Upper lobe of right lung (tissue), 1 donor: ENCODE measurements around the gene C19orf81. TPM values are rescaled to one million over a fixed set of nuclear protein-coding genes. Genes with fewer than 3 reads are reported as not detected.

Experiments
- ATAC-seq: fragments of 200-7000 bp; cut with Tn5 transposase; one replicate; pipeline ENCODE4 v1.9.1; 2020; ENCODE audit warnings: mild to moderate bottlenecking, moderate library complexity
- DNase-seq: peaks from one replicate; pipeline ENCODE4 v3.0.0-alpha.2; 2020
- H3K27ac ChIP-seq: fragments of 200-600 bp; one replicate; pipeline ENCODE4 v1.8.0; 2022
- H3K27me3 ChIP-seq: fragments of 200-600 bp; one replicate; pipeline ENCODE4 v1.8.0; 2022; ENCODE audit warnings: mild to moderate bottlenecking
- H3K36me3 ChIP-seq: fragments of 200-600 bp; one replicate; pipeline ENCODE4 v1.8.0; 2022
- H3K4me1 ChIP-seq: fragments of 200-600 bp; one replicate; pipeline ENCODE4 v1.8.0; 2022
- H3K4me3 ChIP-seq: fragments of 200-600 bp; one replicate; pipeline ENCODE4 v1.8.0; 2022; ENCODE audit warnings: mild to moderate bottlenecking
- H3K9me3 ChIP-seq: fragments of 200-600 bp; one replicate; pipeline ENCODE4 v1.8.0; 2022
- CTCF ChIP-seq: fragments of 200-600 bp; IDR thresholded peaks from one replicate; pipeline ENCODE4 v1.8.0; 2022; ENCODE audit warnings: antibody characterized with exemption
- intact Hi-C: fragments of 100-400 bp; cut with DNase I; formaldehyde crosslinking; loops from one replicate; pipeline ENCODE4 v1.11.0; 2022
- total RNA-seq: library from RNA; stranded (reverse); fragmentation: NEBNext Ultra II Directional; extraction: Animal tissue kit (Norgen Biotek cat#: 25700); gene quantifications from one replicate; pipeline ENCODE4 v1.2.1, GENCODE V29; 2021
- donor health status: DM: no; HTN: yes; CAD: no; lungs with severe emphysema.

Gene C19orf81
- total RNA-seq, 1 donor from 2014 or later: 3.9 TPM

- intact Hi-C loops: no loop called here
- ATAC-seq (no peak), DNase-seq (no peak)
- no peaks in the 10 kb centered on the region for H3K9me3 ChIP-seq
- H3K4me3 ChIP-seq: no peak overlapping the region
- no peak for TF ChIP-seq CTCF
- no peaks in the 10 kb centered on the region for H3K36me3 ChIP-seq
- no peaks in the 10 kb centered on the region for H3K4me1 ChIP-seq
- H3K27me3 ChIP-seq: peaks cover 41% of the 10 kb centered on the region
- no peak overlapping the region for H3K27ac ChIP-seq
These were observed 3.0 kb upstream of the C19orf81 start for GRCh38 chr19:50646074-50646807.

GRCh38 chr19:50647879-50648615 lies 1.2 kb upstream of the C19orf81 start:
- Histone ChIP-seq H3K27ac (no peak overlapping the region), H3K4me3 (no peak overlapping the region), H3K9me3 (no peaks in the 10 kb centered on the region), H3K27me3 (peaks cover 40% of the 10 kb centered on the region), H3K4me1 (no peaks in the 10 kb centered on the region), H3K36me3 (no peaks in the 10 kb centered on the region)
- TF ChIP-seq CTCF: no peak
- intact Hi-C loops: no loop called here
- ATAC-seq (no peak), DNase-seq (no peak)

GRCh38 chr19:50648659-50649058 lies 586 bp upstream of the C19orf81 start:
- no peaks in the 10 kb centered on the region for H3K36me3 ChIP-seq
- TF ChIP-seq CTCF: no peak
- H3K9me3 ChIP-seq: no peaks in the 10 kb centered on the region
- ATAC-seq (no peak), DNase-seq (no peak)
- H3K27ac ChIP-seq: no peak overlapping the region
- no peaks in the 10 kb centered on the region for H3K4me1 ChIP-seq
- intact Hi-C loops: no loop called here
- peaks cover 40% of the 10 kb centered on the region for H3K27me3 ChIP-seq
- no peak overlapping the region for H3K4me3 ChIP-seq

GRCh38 chr19:50651174-50651573 lies 1.9 kb downstream of the C19orf81 start:
- no peaks in the 10 kb centered on the region for H3K36me3 ChIP-seq
- DNase-seq (no peak), ATAC-seq (no peak)
- H3K27me3 ChIP-seq: peaks cover 31% of the 10 kb centered on the region
- no peak overlapping the region for H3K4me3 ChIP-seq
- intact Hi-C loops: no loop called here
- no peaks in the 10 kb centered on the region for H3K4me1 ChIP-seq
- no peaks in the 10 kb centered on the region for H3K9me3 ChIP-seq
- TF ChIP-seq CTCF: no peak
- no peak overlapping the region for H3K27ac ChIP-seq

GRCh38 chr19:50652722-50653121 lies 3.5 kb downstream of the C19orf81 start:
- TF ChIP-seq CTCF: no peak
- H3K27ac ChIP-seq: no peak overlapping the region
- ATAC-seq: no peak
- H3K9me3 ChIP-seq: no peaks in the 10 kb centered on the region
- H3K36me3 ChIP-seq: no peaks in the 10 kb centered on the region
- no peak overlapping the region for H3K4me3 ChIP-seq
- H3K4me1 ChIP-seq: no peaks in the 10 kb centered on the region
- DNase-seq: no peak
- H3K27me3 ChIP-seq: peaks cover 24% of the 10 kb centered on the region
- intact Hi-C loops: no loop called here
